GM11168 (cell line): ENCODE data around the gene LAMC1.

Experiments used
- in situ Hi-C: fragments of 300-500 bp; cut with MboI; formaldehyde crosslinking; loops from one replicate; pipeline ENCODE4 v1.12.0; 2022; ENCODE audit warnings: low sequenced_read_pairs; ENCODE audit not compliant: unreplicated experiment

The LAMC1 gene

GRCh38 chr1:183023146-183023600 is at the start of gene LAMC1:
Gene LAMC1, plus strand, starts transcription at chr1:183023420. Its CDS starts 297 bp downstream, at chr1:183023717.
- in situ Hi-C loops = no loop called here

GRCh38 chr1:182974506-182975191 is 48.6 kb upstream of the LAMC1 start:
- in situ Hi-C loops = loop anchor here (25.0 kb wide), 1 partner anchor 263 kb away; no protein-coding TSS in a partner anchor

GRCh38 chr1:182977480-182977879 is 45.7 kb upstream of the LAMC1 start:
- in situ Hi-C loops = no loop called here

GRCh38 chr1:182978151-182978853 is 44.9 kb upstream of the LAMC1 start:
- in situ Hi-C loops = no loop called here

- in situ Hi-C loops = no loop called here
Observed at GRCh38 chr1:182984138-182984537, 39.1 kb upstream of the LAMC1 start.

GRCh38 chr1:182984621-182985020 is 38.6 kb upstream of the LAMC1 start:
- in situ Hi-C loops = no loop called here

- in situ Hi-C loops = no loop called here
Observed at GRCh38 chr1:182985876-182986275, 37.3 kb upstream of the LAMC1 start.

- in situ Hi-C loops = no loop called here
Observed at GRCh38 chr1:182990413-182991144, 32.6 kb upstream of the LAMC1 start.

GRCh38 chr1:182993746-182994145 is 29.5 kb upstream of the LAMC1 start:
- in situ Hi-C loops = no loop called here

- in situ Hi-C loops = no loop called here
Observed at GRCh38 chr1:182995894-182996293, 27.3 kb upstream of the LAMC1 start.

GRCh38 chr1:182996816-182997215 is 26.4 kb upstream of the LAMC1 start:
- in situ Hi-C loops = no loop called here

GRCh38 chr1:182998482-182998881 is 24.7 kb upstream of the LAMC1 start:
- in situ Hi-C loops = no loop called here

- in situ Hi-C loops = no loop called here
Observed at GRCh38 chr1:183000167-183000962, 22.9 kb upstream of the LAMC1 start.

- in situ Hi-C loops = no loop called here
Observed at GRCh38 chr1:183002267-183002666, 21.0 kb upstream of the LAMC1 start.

GRCh38 chr1:183002797-183003196 is 20.4 kb upstream of the LAMC1 start:
- in situ Hi-C loops = no loop called here

- in situ Hi-C loops = no loop called here
Observed at GRCh38 chr1:183003203-183003602, 20.0 kb upstream of the LAMC1 start.

GRCh38 chr1:183004141-183004540 is 19.1 kb upstream of the LAMC1 start:
- in situ Hi-C loops = no loop called here

- in situ Hi-C loops = no loop called here
Observed at GRCh38 chr1:183011859-183012258, 11.4 kb upstream of the LAMC1 start.

GRCh38 chr1:183012301-183012994 is 10.8 kb upstream of the LAMC1 start:
- in situ Hi-C loops = no loop called here
